ENCODE results near the gene SNW1. TPM values are rescaled to one million over a fixed set of nuclear protein-coding genes. Genes with fewer than 3 reads are reported as not detected.

SNW1 gene
- total RNA-seq, 1 experiment from 2014 or later, result 67.5 TPM

DNA sequence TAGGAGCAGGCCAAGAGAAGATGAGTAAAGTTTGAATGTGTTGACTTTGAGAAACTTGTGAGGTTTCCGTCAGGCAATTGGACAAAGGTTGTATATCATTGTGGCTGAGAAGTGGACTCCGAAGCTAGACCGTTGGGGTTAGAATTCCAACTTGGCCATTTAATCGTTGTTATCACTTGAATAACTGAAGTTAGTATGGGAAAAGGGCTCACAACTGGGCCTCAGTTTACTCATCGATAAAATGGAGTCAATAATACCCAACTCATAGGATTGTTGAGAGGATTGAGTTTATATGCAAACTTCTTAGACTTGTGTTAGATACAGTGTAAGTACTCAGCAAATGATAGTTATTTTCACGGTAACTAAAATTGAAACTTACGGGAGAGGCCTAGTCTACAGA, 52.2 kb downstream of the SNW1 start:
- no peaks in the 10 kb centered on the region for H3K9me3 ChIP-seq (ENCODE audit: low read length)
- H3K27me3 ChIP-seq (ENCODE audit: low read length), result no peaks in the 10 kb centered on the region
- TSS peak; percentile 67 for BruUV-seq (replicated peaks)
- peaks cover 34% of the 10 kb centered on the region for H3K36me3 ChIP-seq (ENCODE audit: low read depth, low read length)
- H3K79me2 ChIP-seq (ENCODE audit: low read length), result peaks cover 84% of the 10 kb centered on the region
- peak overlapping the region; percentile 81 for H3K4me2 ChIP-seq (ENCODE audit: low read length)
- TF ChIP-seq EZH2 (IDR thresholded peaks at IDR 0.05; ENCODE audit: low read length, unreplicated experiment) (no peak), EZH2phosphoT487 (IDR thresholded peaks at IDR 0.05; ENCODE audit: borderline replicate concordance, low read length) (no peak)
- TF ChIP-seq, protein P1, sequence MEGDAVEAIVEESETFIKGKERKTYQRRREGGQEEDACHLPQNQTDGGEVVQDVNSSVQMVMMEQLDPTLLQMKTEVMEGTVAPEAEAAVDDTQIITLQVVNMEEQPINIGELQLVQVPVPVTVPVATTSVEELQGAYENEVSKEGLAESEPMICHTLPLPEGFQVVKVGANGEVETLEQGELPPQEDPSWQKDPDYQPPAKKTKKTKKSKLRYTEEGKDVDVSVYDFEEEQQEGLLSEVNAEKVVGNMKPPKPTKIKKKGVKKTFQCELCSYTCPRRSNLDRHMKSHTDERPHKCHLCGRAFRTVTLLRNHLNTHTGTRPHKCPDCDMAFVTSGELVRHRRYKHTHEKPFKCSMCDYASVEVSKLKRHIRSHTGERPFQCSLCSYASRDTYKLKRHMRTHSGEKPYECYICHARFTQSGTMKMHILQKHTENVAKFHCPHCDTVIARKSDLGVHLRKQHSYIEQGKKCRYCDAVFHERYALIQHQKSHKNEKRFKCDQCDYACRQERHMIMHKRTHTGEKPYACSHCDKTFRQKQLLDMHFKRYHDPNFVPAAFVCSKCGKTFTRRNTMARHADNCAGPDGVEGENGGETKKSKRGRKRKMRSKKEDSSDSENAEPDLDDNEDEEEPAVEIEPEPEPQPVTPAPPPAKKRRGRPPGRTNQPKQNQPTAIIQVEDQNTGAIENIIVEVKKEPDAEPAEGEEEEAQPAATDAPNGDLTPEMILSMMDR (conservative IDR thresholded peaks at IDR 0.05; ENCODE audit: low read depth, low read length), result no peak
- ChIA-PET POLR2A (ENCODE audit: unreplicated experiment) (no interaction called here), CTCF (no interaction called here)
- no peaks in the 10 kb centered on the region for H3K9me2 ChIP-seq (replicated peaks; ENCODE audit: low read length)
- no peak overlapping the region for H3K27ac ChIP-seq (ENCODE audit: low read length)
- DNase-seq (no peak), ATAC-seq (no peak)
- H4K20me1 ChIP-seq (ENCODE audit: low read length), result peaks cover 26% of the 10 kb centered on the region
- H3F3A ChIP-seq (ENCODE audit: low read length, unreplicated experiment), result no peaks in the 10 kb centered on the region
- H3K4me3 ChIP-seq (ENCODE audit: low read length), result peak overlapping the region; percentile 95
- H3K4me1 ChIP-seq (ENCODE audit: insufficient read depth, low read length), result peaks cover 18% of the 10 kb centered on the region
- intact Hi-C loops (cut with micrococcal nuclease), result loop anchor here (1.0 to 2.0 kb wide), 3 partner anchors 54 to 251 kb away; partner anchors contain the start of gene VIPAS39
- H3K9ac ChIP-seq (ENCODE audit: low read length), result peak overlapping the region; percentile 89
- H2AFZ ChIP-seq (ENCODE audit: low read length), result no peak overlapping the region

DNA sequence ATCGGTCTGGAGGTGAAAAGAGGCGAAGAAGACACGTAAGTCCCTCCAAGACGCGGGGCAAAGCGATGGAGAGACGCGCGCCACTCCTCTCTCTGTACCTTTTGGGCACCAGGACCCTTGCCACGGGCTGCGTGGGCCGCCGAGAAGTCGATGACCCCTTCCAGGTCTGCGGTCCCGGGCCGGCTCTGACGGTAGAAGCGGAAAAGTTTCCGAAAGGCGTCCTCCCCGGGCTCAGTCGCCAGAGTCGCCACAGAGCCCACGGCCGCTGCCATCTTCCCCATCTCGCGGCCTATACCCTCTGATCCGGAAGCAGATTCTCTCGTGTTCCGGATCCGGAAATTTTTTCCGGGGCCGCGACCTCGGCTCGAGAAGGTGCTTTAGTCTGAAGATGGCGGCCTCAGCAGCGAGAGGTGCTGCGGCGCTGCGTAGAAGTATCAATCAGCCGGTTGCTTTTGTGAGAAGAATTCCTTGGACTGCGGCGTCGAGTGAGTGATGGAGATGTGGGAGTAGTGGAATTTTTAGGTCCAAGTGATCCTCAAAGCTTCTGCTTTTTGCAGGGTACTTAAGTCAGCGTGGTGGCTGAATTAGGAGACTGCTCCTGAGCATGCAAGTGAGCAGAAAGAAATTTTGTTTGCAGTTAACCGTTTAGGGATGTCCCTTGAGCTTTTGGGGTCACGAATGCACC, 53.1 kb downstream of the SNW1 start, which contains the start of the genes ALKBH1 and SLIRP:
ALKBH1 (minus strand) TSS at position 300 of the 685 bp plus-strand sequence; CDS start at position 281, 19 bp downstream.
SLIRP (plus strand) TSS at position 380 of the 685 bp plus-strand sequence; CDS start at position 389, 9 bp downstream.
- intact Hi-C loops (cut with micrococcal nuclease), result loop anchor here (1.0 to 2.0 kb wide), 3 partner anchors 53 to 251 kb away; partner anchors contain the start of gene VIPAS39
- POLR2A ChIA-PET (ENCODE audit: unreplicated experiment), result interaction anchor here (0.5 to 0.6 kb wide), 2 partner anchors 115 to 1913 kb away, joined by 3 read pairs; no protein-coding TSS in a partner anchor

More for the DNA sequence above, 53.1 kb downstream of the SNW1 start, which contains the start of the genes ALKBH1 and SLIRP:
- peak; percentile 91 for DNase-seq
- Histone ChIP-seq H3F3A (ENCODE audit: low read length, unreplicated experiment) (no peaks in the 10 kb centered on the region), H3K4me3 (ENCODE audit: low read length) (peak within 1 kb of the TSS; percentile 95), H3K9me2 (replicated peaks; ENCODE audit: low read length) (no peaks in the 10 kb centered on the region), H3K79me2 (ENCODE audit: low read length) (peaks cover 77% of the 10 kb centered on the region), H3K9me3 (ENCODE audit: low read length) (no peaks in the 10 kb centered on the region), H4K20me1 (ENCODE audit: low read length) (peaks cover 26% of the 10 kb centered on the region), H3K4me1 (ENCODE audit: insufficient read depth, low read length) (peaks cover 18% of the 10 kb centered on the region), H3K27ac (ENCODE audit: low read length) (peak within 1 kb of the TSS; percentile 19; the same call in 1 of the 2 replicates), H3K27me3 (ENCODE audit: low read length) (no peaks in the 10 kb centered on the region), H3K36me3 (ENCODE audit: low read depth, low read length) (peaks cover 33% of the 10 kb centered on the region), H3K9ac (ENCODE audit: low read length) (peak within 1 kb of the TSS; percentile 89), H3K4me2 (ENCODE audit: low read length) (peak within 1 kb of the TSS; percentile 81), H2AFZ (ENCODE audit: low read length) (peak within 1 kb of the TSS; percentile 90)
- no TSS peak for BruUV-seq (replicated peaks)
- ATAC-seq, result peak; percentile 96
- TF ChIP-seq EZH2phosphoT487 (IDR thresholded peaks at IDR 0.05; ENCODE audit: borderline replicate concordance, low read length) (no peak), EZH2 (IDR thresholded peaks at IDR 0.05; ENCODE audit: low read length, unreplicated experiment) (no peak)
- TF ChIP-seq, protein P1 (conservative IDR thresholded peaks at IDR 0.05; ENCODE audit: low read depth, low read length), result no peak; the same call in 1 of the 2 replicates
- CTCF ChIA-PET, result interaction anchor here (0.5 to 0.7 kb wide), 3 partner anchors 154 to 249 kb away, joined by 4 to 5 read pairs (median 4); no protein-coding TSS in a partner anchor
